Measurements from ENCODE around the gene PARD3B.

- TF ChIP-seq POLR2A (IDR thresholded peaks at IDR 0.05) (no peak), CTCF (IDR thresholded peaks at IDR 0.05) (no peak)
These were observed 405.5 kb downstream of the PARD3B start for GRCh38 chr2:204950695-204951346.
